Measurements from ENCODE around the gene CAVIN2. TPM values are rescaled to one million over a fixed set of nuclear protein-coding genes. Genes with fewer than 3 reads are reported as not detected.

CAVIN2 gene
- total RNA-seq, 1 experiment from 2014 or later = 0.28 TPM

GRCh38 chr2:191791953-191792560, 54.8 kb downstream of the CAVIN2 start (continued):
- TF ChIP-seq, protein P1, sequence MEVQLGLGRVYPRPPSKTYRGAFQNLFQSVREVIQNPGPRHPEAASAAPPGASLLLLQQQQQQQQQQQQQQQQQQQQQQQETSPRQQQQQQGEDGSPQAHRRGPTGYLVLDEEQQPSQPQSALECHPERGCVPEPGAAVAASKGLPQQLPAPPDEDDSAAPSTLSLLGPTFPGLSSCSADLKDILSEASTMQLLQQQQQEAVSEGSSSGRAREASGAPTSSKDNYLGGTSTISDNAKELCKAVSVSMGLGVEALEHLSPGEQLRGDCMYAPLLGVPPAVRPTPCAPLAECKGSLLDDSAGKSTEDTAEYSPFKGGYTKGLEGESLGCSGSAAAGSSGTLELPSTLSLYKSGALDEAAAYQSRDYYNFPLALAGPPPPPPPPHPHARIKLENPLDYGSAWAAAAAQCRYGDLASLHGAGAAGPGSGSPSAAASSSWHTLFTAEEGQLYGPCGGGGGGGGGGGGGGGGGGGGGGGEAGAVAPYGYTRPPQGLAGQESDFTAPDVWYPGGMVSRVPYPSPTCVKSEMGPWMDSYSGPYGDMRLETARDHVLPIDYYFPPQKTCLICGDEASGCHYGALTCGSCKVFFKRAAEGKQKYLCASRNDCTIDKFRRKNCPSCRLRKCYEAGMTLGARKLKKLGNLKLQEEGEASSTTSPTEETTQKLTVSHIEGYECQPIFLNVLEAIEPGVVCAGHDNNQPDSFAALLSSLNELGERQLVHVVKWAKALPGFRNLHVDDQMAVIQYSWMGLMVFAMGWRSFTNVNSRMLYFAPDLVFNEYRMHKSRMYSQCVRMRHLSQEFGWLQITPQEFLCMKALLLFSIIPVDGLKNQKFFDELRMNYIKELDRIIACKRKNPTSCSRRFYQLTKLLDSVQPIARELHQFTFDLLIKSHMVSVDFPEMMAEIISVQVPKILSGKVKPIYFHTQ (CRISPR knock-in tag; IDR thresholded peaks at IDR 0.05) = no peak
- TF ChIP-seq, protein P2, sequence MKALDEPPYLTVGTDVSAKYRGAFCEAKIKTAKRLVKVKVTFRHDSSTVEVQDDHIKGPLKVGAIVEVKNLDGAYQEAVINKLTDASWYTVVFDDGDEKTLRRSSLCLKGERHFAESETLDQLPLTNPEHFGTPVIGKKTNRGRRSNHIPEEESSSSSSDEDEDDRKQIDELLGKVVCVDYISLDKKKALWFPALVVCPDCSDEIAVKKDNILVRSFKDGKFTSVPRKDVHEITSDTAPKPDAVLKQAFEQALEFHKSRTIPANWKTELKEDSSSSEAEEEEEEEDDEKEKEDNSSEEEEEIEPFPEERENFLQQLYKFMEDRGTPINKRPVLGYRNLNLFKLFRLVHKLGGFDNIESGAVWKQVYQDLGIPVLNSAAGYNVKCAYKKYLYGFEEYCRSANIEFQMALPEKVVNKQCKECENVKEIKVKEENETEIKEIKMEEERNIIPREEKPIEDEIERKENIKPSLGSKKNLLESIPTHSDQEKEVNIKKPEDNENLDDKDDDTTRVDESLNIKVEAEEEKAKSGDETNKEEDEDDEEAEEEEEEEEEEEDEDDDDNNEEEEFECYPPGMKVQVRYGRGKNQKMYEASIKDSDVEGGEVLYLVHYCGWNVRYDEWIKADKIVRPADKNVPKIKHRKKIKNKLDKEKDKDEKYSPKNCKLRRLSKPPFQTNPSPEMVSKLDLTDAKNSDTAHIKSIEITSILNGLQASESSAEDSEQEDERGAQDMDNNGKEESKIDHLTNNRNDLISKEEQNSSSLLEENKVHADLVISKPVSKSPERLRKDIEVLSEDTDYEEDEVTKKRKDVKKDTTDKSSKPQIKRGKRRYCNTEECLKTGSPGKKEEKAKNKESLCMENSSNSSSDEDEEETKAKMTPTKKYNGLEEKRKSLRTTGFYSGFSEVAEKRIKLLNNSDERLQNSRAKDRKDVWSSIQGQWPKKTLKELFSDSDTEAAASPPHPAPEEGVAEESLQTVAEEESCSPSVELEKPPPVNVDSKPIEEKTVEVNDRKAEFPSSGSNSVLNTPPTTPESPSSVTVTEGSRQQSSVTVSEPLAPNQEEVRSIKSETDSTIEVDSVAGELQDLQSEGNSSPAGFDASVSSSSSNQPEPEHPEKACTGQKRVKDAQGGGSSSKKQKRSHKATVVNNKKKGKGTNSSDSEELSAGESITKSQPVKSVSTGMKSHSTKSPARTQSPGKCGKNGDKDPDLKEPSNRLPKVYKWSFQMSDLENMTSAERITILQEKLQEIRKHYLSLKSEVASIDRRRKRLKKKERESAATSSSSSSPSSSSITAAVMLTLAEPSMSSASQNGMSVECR (CRISPR knock-in tag; IDR thresholded peaks at IDR 0.05; ENCODE audit: borderline replicate concordance) = no peak
- no peak for TF ChIP-seq PRRX2 (CRISPR knock-in tag; IDR thresholded peaks at IDR 0.05)

GRCh38 chr2:191790737-191791136, 56.2 kb downstream of the CAVIN2 start:
- no peak for ATAC-seq
- TF ChIP-seq EMX1 (CRISPR knock-in tag; IDR thresholded peaks at IDR 0.05) (no peak), MYBL2 (CRISPR knock-in tag; IDR thresholded peaks at IDR 0.05) (no peak), ZNF121 (CRISPR knock-in tag; IDR thresholded peaks at IDR 0.05) (no peak), SMAD4 (CRISPR knock-in tag; IDR thresholded peaks at IDR 0.05) (no peak), OVOL2 (CRISPR knock-in tag; IDR thresholded peaks at IDR 0.05; ENCODE audit: borderline replicate concordance) (no peak), HMGA2 (CRISPR knock-in tag; IDR thresholded peaks at IDR 0.05) (no peak), NFATC4 (CRISPR knock-in tag; IDR thresholded peaks at IDR 0.05) (no peak), ZNF232 (CRISPR knock-in tag; IDR thresholded peaks at IDR 0.05) (no peak), ESRRA (CRISPR knock-in tag; IDR thresholded peaks at IDR 0.05; ENCODE audit: borderline replicate concordance) (no peak), ATF3 (CRISPR knock-in tag; conservative IDR thresholded peaks at IDR 0.05) (no peak), RORB (CRISPR knock-in tag; IDR thresholded peaks at IDR 0.05) (no peak), JAZF1 (CRISPR knock-in tag; IDR thresholded peaks at IDR 0.05) (no peak), SMAD3 (CRISPR knock-in tag; IDR thresholded peaks at IDR 0.05; ENCODE audit: borderline replicate concordance) (no peak), GTF2I (CRISPR knock-in tag; conservative IDR thresholded peaks at IDR 0.05) (no peak)
- TF ChIP-seq, protein P3, sequence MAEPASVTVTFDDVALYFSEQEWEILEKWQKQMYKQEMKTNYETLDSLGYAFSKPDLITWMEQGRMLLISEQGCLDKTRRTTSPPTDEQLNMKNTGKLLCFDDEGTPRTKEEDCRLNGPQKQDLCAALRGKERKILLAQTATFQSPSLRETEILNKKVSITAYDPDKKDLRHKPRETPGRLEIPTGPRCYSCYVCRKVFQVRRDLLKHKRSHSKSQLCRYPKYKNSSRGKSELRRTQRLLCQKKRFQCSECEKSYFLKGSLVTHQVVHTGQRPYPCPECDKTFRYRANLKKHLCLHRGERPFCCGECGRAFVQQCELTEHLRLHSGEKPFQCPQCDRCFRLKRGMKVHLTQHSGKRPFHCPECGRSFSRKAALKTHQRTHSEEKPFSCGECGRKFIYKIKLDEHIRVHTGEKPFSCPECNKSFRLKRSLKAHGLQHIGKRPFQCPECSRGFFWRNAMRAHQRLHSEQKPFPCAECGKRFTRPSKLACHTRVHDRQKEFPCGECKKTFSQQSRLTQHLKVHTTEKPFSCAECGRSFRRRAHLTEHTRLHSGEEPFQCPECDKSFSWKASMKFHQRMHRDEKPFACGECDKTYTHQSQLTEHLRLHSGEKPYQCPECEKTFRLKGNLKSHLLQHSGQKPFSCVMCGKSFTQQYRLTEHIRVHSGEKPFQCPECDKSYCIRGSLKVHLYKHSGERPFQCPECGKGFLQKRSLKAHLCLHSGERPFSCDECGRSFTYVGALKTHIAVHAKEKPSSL (CRISPR knock-in tag; conservative IDR thresholded peaks at IDR 0.05) = no peak
- TF ChIP-seq, protein P4, sequence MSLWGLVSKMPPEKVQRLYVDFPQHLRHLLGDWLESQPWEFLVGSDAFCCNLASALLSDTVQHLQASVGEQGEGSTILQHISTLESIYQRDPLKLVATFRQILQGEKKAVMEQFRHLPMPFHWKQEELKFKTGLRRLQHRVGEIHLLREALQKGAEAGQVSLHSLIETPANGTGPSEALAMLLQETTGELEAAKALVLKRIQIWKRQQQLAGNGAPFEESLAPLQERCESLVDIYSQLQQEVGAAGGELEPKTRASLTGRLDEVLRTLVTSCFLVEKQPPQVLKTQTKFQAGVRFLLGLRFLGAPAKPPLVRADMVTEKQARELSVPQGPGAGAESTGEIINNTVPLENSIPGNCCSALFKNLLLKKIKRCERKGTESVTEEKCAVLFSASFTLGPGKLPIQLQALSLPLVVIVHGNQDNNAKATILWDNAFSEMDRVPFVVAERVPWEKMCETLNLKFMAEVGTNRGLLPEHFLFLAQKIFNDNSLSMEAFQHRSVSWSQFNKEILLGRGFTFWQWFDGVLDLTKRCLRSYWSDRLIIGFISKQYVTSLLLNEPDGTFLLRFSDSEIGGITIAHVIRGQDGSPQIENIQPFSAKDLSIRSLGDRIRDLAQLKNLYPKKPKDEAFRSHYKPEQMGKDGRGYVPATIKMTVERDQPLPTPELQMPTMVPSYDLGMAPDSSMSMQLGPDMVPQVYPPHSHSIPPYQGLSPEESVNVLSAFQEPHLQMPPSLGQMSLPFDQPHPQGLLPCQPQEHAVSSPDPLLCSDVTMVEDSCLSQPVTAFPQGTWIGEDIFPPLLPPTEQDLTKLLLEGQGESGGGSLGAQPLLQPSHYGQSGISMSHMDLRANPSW (CRISPR knock-in tag; conservative IDR thresholded peaks at IDR 0.05; ENCODE audit: low read depth) = no peak
- TF ChIP-seq, protein P5, sequence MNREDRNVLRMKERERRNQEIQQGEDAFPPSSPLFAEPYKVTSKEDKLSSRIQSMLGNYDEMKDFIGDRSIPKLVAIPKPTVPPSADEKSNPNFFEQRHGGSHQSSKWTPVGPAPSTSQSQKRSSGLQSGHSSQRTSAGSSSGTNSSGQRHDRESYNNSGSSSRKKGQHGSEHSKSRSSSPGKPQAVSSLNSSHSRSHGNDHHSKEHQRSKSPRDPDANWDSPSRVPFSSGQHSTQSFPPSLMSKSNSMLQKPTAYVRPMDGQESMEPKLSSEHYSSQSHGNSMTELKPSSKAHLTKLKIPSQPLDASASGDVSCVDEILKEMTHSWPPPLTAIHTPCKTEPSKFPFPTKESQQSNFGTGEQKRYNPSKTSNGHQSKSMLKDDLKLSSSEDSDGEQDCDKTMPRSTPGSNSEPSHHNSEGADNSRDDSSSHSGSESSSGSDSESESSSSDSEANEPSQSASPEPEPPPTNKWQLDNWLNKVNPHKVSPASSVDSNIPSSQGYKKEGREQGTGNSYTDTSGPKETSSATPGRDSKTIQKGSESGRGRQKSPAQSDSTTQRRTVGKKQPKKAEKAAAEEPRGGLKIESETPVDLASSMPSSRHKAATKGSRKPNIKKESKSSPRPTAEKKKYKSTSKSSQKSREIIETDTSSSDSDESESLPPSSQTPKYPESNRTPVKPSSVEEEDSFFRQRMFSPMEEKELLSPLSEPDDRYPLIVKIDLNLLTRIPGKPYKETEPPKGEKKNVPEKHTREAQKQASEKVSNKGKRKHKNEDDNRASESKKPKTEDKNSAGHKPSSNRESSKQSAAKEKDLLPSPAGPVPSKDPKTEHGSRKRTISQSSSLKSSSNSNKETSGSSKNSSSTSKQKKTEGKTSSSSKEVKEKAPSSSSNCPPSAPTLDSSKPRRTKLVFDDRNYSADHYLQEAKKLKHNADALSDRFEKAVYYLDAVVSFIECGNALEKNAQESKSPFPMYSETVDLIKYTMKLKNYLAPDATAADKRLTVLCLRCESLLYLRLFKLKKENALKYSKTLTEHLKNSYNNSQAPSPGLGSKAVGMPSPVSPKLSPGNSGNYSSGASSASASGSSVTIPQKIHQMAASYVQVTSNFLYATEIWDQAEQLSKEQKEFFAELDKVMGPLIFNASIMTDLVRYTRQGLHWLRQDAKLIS (CRISPR knock-in tag; IDR thresholded peaks at IDR 0.05; ENCODE audit: borderline replicate concordance) = no peak
- DNase-seq (ENCODE audit: low spot score) = no peak
- POLR2A ChIA-PET = no interaction called here
- H3K4me1 Mint-ChIP-seq = peaks cover 19% of the 10 kb centered on the region
- no peaks in the 10 kb centered on the region; the same call in 1 of the 2 replicates for H3K36me3 Mint-ChIP-seq
- no peak overlapping the region for H3K27ac Mint-ChIP-seq
- no peak overlapping the region for H3K4me3 Mint-ChIP-seq
- H3K27me3 Mint-ChIP-seq (ENCODE audit: low read depth) = no peaks in the 10 kb centered on the region
- CTCF ChIA-PET = no interaction called here
- H3K9me3 Mint-ChIP-seq = peaks cover 7% of the 10 kb centered on the region
